Mucosa of stomach (tissue), 1 donor: ENCODE measurements around the gene EVL.

Source experiments
- H3K27me3 ChIP-seq: one replicate; pipeline ENCODE4 v1.7.0; 2013; ENCODE audit warnings: mild to moderate bottlenecking, low read length; ENCODE audit not compliant: control insufficient read depth, insufficient read depth
- H3K36me3 ChIP-seq: one replicate; pipeline ENCODE4 v1.7.0; 2013; ENCODE audit warnings: low read length; ENCODE audit not compliant: control insufficient read depth, insufficient read depth
- H3K4me1 ChIP-seq: one replicate; pipeline ENCODE4 v1.7.0; 2013; ENCODE audit warnings: mild to moderate bottlenecking, low read length; ENCODE audit not compliant: control insufficient read depth, insufficient read depth
- H3K4me3 ChIP-seq: one replicate; pipeline ENCODE4 v1.7.0; 2013; ENCODE audit warnings: low read length
- H3K9ac ChIP-seq: one replicate; pipeline ENCODE4 v1.7.0; 2013; ENCODE audit warnings: mild to moderate bottlenecking, low read length, moderate library complexity
- H3K9me3 ChIP-seq: one replicate; pipeline ENCODE4 v1.7.0; 2013; ENCODE audit warnings: mild to moderate bottlenecking, low read length, moderate library complexity; ENCODE audit not compliant: control insufficient read depth
- donor health status: Pancreatic carcinoma.

Gene EVL

DNA sequence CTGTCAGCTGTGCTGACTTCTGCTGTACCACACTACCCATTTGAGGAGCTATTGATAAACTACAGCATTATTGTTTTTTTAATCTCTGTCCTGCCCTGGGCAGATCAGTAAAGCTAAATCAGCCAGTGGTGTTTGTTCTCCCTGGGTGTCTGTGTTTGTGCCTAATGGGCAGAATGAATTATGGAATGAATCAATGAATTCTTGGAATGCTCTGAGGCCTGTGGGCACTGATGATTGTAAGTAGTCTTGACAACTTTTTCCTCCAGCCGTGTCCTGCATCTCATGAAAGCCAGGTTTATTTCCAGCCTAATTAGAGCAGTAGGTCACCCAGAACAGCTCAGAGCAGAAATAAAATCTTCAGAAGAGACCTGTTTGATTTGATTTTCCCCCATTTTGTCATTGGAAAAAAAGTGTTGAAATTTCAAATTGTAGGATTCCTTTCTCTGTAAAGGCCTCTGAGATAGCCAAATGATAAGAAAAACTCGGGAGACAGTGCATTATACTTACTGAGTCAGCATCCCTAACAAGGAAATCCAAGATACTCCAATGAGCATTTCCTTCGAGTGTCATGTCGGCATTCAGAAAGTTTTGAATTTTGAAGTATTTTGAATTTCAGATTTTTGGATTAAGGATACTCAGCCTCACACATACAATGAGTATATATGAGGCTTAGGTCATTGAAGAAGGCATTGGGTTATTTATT, 19.4 kb upstream of the EVL start:
- H3K4me1 ChIP-seq, result no peaks in the 10 kb centered on the region
- no peaks in the 10 kb centered on the region for H3K9me3 ChIP-seq
- H3K4me3 ChIP-seq, result no peak overlapping the region
- no peak overlapping the region for H3K9ac ChIP-seq
- no peaks in the 10 kb centered on the region for H3K36me3 ChIP-seq
- no peaks in the 10 kb centered on the region for H3K27me3 ChIP-seq

DNA sequence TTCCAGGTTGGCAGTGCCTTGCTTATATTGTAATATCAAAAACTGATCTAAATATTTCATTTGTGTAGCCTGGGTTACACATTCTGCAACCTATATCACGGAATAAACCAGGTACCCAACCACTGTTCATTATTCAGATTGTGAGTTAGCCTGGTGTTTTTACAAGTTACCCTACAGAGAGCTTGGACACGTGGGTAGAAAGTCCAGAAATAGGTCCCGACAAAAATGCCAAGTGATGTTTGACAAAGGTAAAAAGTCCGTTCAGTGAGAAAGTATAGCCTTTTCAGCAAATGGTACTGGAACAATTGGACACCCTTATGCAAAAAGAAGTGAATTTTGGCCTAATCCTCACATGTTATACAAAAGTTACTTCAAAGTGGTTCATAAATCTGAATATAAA, 17.6 kb upstream of the EVL start:
- Histone ChIP-seq H3K9ac (no peak overlapping the region), H3K27me3 (no peaks in the 10 kb centered on the region), H3K9me3 (no peaks in the 10 kb centered on the region), H3K4me3 (no peak overlapping the region), H3K4me1 (no peaks in the 10 kb centered on the region), H3K36me3 (no peaks in the 10 kb centered on the region)

DNA sequence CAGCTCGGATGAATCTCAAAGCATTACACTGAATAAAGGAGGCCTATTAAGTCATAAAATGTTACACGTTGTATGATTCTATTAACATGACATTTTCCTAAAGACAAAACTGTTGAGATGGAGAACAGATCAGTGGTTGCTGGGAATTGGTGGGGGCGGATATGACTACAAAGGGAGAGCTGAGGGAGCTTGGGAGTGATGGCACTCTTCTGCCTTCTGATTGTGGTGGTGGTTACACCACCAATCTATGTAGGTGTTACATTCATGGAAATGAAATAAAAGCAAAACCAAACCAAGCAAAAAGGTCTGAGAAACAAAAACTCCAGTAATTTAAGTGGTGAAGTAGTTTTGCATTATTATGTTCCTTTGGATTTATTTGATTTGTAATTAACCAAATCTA, 16.4 kb upstream of the EVL start:
- no peak overlapping the region for H3K4me3 ChIP-seq
- no peaks in the 10 kb centered on the region for H3K27me3 ChIP-seq
- H3K9ac ChIP-seq, result no peak overlapping the region
- H3K36me3 ChIP-seq, result no peaks in the 10 kb centered on the region
- H3K4me1 ChIP-seq, result no peaks in the 10 kb centered on the region
- no peaks in the 10 kb centered on the region for H3K9me3 ChIP-seq

- H3K27me3 ChIP-seq, result no peaks in the 10 kb centered on the region
- H3K4me1 ChIP-seq, result no peaks in the 10 kb centered on the region
- no peak overlapping the region for H3K4me3 ChIP-seq
- no peaks in the 10 kb centered on the region for H3K9me3 ChIP-seq
- no peaks in the 10 kb centered on the region for H3K36me3 ChIP-seq
- no peak overlapping the region for H3K9ac ChIP-seq
Measured at GRCh38 chr14:100049220-100049619, 16.0 kb upstream of the EVL start.

- Histone ChIP-seq H3K27me3 (no peaks in the 10 kb centered on the region), H3K4me3 (no peak overlapping the region), H3K4me1 (no peaks in the 10 kb centered on the region), H3K9ac (no peak overlapping the region), H3K36me3 (no peaks in the 10 kb centered on the region), H3K9me3 (no peaks in the 10 kb centered on the region)
Measured at GRCh38 chr14:100051103-100051502, 14.1 kb upstream of the EVL start.

DNA sequence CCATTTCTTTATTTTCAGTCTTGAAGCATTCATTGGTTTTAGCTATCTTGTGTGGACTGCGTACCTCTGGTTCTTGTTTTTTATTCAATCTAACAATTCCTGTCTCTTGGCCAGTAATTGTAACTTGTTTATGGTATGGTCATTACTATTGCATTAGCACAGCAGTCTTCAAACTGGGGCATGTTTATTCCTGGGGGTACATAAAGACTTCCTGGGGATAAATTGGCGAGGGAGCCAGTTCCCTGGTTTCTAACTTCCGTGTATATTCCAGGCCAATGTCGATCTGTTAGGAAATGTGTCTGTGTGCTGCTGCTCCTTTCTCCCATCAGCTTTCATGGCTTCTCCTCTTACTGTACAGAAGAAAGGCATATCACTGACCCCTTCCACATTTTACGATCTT, 13.7 kb upstream of the EVL start:
- no peak overlapping the region for H3K9ac ChIP-seq
- no peaks in the 10 kb centered on the region for H3K36me3 ChIP-seq
- no peaks in the 10 kb centered on the region for H3K27me3 ChIP-seq
- H3K4me1 ChIP-seq, result no peaks in the 10 kb centered on the region
- H3K4me3 ChIP-seq, result no peak overlapping the region
- H3K9me3 ChIP-seq, result no peaks in the 10 kb centered on the region

DNA sequence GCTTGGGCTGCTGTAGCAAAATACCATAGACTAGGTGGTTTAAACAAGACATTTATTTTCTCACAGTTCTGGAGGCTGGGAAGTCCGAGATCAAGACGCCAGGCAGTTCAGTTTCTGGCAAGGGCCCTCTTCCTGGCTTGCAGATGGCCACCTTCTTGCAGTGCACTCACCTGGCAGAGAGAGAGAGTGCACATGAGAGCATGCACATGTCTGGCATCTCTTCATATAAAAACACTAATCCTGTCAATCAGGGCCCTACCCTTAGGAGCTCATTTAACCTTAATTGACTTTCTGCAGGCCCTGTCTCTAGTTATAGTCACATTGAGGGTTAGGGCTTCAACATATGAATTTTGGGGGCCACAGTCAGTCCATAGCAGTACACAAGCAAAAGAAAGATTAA, 12.4 kb upstream of the EVL start:
- Histone ChIP-seq H3K4me3 (no peak overlapping the region), H3K27me3 (no peaks in the 10 kb centered on the region), H3K4me1 (no peaks in the 10 kb centered on the region), H3K9me3 (no peaks in the 10 kb centered on the region), H3K9ac (no peak overlapping the region), H3K36me3 (no peaks in the 10 kb centered on the region)

GRCh38 chr14:100054316-100055075, 10.7 kb upstream of the EVL start:
- H3K9ac ChIP-seq, result no peak overlapping the region
- no peaks in the 10 kb centered on the region for H3K36me3 ChIP-seq
- H3K4me3 ChIP-seq, result no peak overlapping the region
- no peaks in the 10 kb centered on the region for H3K9me3 ChIP-seq
- H3K4me1 ChIP-seq, result no peaks in the 10 kb centered on the region
- H3K27me3 ChIP-seq, result no peaks in the 10 kb centered on the region

GRCh38 chr14:100056431-100056830, 8.8 kb upstream of the EVL start:
- Histone ChIP-seq H3K27me3 (no peaks in the 10 kb centered on the region), H3K9ac (no peak overlapping the region), H3K4me1 (no peaks in the 10 kb centered on the region), H3K36me3 (no peaks in the 10 kb centered on the region), H3K4me3 (no peak overlapping the region), H3K9me3 (no peaks in the 10 kb centered on the region)

GRCh38 chr14:100056964-100057795, 8.0 kb upstream of the EVL start:
- Histone ChIP-seq H3K9me3 (no peaks in the 10 kb centered on the region), H3K27me3 (no peaks in the 10 kb centered on the region), H3K36me3 (no peaks in the 10 kb centered on the region), H3K4me3 (no peak overlapping the region), H3K4me1 (no peaks in the 10 kb centered on the region), H3K9ac (no peak overlapping the region)

- Histone ChIP-seq H3K9me3 (no peaks in the 10 kb centered on the region), H3K4me1 (peaks cover 3% of the 10 kb centered on the region), H3K9ac (no peak overlapping the region), H3K27me3 (no peaks in the 10 kb centered on the region), H3K4me3 (no peak overlapping the region), H3K36me3 (no peaks in the 10 kb centered on the region)
Measured at GRCh38 chr14:100058777-100059437, 6.3 kb upstream of the EVL start.

DNA sequence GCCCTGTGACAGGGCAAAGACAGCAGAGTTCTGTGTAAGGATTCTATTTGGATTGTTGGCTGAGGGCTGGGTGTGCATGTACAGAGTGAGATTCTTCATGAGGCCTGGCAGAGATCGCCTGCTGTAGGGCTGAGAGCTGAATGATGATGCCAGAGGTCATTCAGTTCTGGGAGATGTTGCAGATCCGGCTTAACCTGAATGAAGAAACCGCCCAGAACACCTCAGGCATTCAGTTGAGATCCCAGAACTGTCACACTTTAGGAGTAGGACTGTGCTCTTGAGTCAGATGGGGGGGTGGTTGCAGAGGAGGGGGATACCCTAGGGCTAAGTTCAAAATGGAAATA, 5.8 kb upstream of the EVL start:
- no peak overlapping the region for H3K4me3 ChIP-seq
- peaks cover 8% of the 10 kb centered on the region for H3K4me1 ChIP-seq
- H3K9ac ChIP-seq, result no peak overlapping the region
- H3K27me3 ChIP-seq, result no peaks in the 10 kb centered on the region
- no peaks in the 10 kb centered on the region for H3K9me3 ChIP-seq
- no peaks in the 10 kb centered on the region for H3K36me3 ChIP-seq
